GM18870 (cell line): ENCODE data around the gene EIF1B.

ENCODE experiments used
- ATAC-seq: cut with Tn5 transposase; IDR thresholded peaks from one replicate; pipeline ENCODE4 v1.9.1; 2021; ENCODE audit warnings: moderate library complexity; ENCODE audit not compliant: unreplicated experiment

The EIF1B gene

DNA sequence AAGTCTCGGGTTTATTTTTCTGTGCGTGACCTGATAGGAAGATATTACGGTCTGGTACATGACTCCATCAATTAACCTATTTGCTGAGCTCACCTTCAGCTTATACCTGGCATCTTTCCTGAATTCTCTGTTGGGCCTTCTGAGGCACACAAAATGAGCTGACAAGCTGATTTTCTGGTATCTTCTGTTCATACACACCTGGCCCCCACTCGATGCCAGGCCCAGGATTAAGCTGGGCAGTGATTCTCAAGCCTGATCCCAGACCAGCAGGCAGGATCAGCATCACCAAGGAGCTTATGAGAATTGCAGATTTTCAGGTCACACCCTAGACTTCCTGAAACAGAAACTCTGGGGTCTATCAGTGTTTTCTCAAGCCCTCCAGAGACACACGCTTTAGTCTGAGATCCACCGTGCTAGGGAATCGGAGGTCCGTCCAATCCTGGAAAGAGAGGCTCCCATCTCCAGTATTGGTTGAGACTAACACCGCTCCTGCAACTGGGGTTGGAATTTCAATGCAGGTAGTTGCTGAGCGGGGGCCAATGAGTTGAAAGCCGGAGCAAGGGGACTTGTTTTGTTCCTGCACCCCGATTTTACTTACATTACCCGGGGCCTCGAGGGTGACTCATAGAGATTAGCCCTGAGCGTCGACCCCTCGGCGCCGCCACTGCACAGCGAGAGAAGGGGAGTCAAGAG is 636 bp upstream of the EIF1B start:
- peak; percentile 1 for ATAC-seq

DNA sequence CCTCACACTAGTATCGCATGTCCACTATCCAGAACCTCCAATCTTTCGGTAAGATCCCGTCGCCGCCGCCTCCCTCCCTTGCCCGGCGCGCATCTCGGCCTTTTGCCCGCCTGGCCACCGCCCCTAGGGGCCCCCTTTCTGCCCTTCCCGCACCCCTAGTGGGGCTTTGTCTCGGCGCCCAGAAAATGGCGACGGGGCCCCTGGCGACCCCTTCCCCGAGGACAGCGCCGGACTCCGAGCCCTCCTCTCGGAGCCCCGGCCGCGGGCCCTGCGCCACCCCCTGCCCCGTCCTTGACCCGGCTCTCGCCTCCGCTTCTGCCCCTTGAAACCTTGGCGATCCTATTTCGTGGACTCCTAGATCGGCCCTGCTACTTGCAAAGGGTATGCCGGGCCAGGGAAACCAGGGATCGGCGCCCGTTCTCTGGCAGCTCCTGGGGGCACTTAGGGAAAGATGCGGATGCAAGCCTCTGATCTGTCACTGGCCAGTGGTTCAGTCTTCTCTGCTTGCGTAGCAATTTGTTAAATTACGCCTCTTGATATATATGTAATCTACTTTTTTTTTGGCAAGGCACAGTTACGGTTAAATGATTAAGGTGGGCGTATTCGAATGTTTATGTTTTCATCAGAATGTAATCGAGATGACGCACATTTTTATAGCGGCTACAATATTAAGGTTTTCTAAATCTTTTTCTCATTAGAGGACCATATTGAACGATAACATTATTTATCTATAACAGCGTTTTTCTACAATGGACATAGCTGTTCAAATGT is 603 bp downstream of the EIF1B start:
- ATAC-seq = peak; percentile 17

DNA sequence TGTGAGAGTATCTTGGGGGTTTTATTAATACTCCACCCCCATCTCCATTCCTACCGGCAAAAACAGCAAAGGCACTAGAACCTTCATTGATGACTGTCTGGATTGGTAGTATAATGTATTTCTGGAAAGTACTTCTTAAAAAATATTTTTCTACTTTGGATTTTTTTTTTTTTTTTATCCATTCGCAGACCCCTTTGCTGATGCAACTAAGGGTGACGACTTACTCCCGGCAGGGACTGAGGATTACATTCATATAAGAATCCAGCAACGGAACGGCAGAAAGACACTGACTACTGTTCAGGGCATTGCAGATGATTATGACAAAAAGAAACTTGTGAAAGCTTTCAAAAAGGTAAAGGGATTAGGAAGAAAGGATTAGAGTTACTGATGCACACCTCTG is 1.2 kb downstream of the EIF1B start:
- no peak for ATAC-seq

- ATAC-seq = no peak
Measured at GRCh38 chr3:40312661-40313226, 3.2 kb downstream of the EIF1B start.

GRCh38 chr3:40313975-40314860 is 4.7 kb downstream of the EIF1B start:
- ATAC-seq = no peak

DNA sequence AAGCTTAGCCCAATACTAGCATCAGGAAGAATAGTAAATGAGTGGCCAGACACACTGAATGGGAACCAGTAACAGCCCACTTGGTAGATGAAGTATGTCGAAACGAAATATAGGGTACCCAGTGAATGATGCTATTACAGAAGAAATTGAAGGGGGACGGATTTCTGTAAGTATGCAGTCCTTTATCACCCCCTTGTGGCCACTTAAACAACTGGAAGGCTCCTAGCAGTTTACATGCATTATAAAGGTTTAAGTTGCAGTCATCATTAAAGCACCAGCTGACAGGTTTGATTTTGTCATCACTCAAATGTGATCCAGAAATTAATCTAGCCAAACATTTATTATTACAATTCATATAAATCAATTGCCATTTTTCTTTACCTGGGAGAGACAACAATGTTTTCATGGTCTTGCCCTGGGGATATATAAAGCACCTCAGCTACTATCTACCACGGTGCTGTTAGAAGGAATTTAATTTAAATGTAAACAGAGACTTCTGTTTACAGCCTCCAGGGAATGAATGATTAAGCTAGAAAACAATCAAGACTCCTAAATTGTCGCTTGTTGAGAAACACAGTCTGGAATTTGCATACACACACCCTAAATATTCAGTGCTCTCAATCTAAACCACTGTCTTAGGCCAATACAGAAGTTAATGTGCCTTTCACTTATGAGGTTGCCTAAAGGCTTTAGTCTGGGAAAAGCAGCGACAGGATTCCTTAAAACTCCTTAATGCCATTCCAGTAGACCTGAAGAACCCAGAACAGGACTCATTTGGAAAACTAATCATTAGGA is 7.8 kb downstream of the EIF1B start:
- ATAC-seq = peak; percentile 71

DNA sequence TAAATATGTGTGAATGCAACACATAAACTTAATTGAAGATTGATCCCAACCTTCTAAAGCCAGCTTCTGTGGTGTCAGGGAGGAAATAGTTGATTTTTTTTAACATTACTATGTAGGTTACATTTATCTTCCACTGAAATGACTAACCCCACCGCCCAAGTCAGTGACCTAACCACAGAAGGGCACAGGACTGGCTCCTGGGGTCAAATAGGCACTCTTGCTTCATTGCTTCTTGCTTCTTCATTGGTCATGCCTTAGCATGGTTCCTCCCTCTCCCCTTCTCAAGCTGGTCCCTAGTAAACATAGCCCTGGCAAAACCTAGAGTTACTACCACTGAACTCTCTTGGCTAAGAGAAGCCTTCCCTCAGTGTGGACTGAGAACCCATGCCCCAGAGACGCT is 12.3 kb downstream of the EIF1B start:
- no peak for ATAC-seq

DNA sequence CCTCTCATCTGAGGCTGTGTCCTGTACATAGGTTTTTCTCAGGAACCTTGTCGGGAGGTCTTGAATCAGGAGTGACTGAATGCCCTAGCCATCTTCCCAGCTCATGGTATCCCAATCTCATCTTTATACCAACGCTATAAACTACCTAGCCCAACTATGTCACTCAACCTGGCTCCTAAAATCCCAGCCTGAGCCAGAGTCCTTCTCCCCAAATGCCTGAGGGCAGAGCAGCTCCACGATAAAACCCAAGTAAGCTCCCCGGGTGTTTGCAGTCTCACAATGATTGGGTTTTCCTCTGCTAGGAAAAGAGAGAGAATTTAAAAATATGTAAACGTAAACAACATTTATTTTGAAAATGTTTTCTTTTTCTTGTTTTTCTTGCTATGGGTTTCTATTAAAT is 14.4 kb downstream of the EIF1B start:
- no peak for ATAC-seq

DNA sequence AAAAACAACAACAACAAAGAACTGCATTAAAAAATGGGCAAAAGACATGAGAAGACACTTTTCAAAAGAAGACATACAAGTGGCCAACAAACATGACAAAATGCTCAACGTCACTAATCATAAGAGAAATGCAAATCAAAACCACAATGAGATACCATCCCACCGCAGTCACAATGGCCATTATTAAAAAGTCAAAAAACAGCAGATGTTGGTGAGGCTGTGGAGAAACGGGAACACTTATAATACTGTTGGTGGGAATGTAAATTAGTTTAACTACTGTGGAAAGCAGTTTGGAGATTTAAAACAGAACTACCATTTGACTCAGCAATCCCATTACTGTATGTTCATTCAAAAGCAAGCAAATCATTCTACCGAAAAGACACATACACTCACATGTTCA is 15.1 kb downstream of the EIF1B start:
- ATAC-seq = no peak

DNA sequence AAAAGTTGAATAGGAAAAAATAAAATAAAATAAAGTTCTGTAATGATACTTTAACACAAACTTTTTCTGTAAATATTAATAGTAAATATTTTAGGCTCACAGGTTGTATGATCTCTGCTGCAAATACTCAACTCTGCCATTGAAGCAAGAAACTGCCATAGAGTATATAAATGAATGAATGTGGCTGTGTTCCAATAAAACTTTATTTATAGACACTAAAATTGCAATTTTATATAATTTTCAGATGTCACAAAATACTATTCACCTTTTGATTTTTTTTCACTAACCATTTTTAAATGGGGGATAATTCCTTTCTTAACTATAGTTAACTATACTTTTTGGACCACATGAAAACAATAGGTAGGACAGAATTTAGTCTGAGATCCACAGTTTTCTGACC is 16.0 kb downstream of the EIF1B start:
- no peak for ATAC-seq

- no peak for ATAC-seq
Measured at GRCh38 chr3:40328374-40328773, 18.9 kb downstream of the EIF1B start.

- ATAC-seq = no peak
Measured at GRCh38 chr3:40329071-40329470, 19.6 kb downstream of the EIF1B start.

DNA sequence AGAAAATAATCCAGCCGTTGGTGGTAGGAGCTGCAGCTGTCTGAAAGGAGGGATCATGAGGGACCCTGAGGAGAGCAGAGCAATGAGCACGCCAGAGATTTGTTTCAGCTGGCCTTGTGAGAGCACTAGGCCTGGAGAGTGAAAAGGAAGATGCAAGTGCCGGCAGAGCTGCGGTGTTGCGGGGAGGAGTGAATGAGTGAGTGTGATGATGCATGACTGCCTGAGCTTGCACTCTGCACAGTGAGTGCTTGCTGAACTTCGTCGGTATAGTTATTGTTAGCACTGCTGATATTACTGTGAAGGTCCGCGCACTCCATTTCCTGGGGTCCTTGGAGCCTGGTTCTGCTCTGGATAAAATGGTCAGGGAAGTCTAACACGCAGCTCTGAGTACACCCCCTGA is 23.2 kb downstream of the EIF1B start:
- no peak for ATAC-seq

DNA sequence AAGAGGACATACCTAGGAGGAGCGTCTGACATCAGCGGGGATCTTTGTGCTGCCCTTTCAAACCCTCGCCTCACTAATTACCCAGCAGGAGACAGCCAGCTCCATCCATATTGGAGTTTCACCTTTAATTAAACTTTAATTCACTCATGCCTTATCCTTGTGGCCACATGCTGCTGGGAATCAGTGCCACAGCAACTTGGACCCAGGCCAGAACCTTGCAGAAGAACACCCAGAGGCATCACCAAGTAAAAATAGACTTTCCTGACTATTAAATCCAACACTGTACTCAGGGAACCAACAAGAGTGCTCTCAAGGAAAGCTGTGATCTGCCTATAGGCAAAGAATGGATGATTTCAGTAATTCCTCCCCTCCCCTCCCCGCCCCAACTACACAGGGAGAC is 23.9 kb downstream of the EIF1B start:
- no peak for ATAC-seq

DNA sequence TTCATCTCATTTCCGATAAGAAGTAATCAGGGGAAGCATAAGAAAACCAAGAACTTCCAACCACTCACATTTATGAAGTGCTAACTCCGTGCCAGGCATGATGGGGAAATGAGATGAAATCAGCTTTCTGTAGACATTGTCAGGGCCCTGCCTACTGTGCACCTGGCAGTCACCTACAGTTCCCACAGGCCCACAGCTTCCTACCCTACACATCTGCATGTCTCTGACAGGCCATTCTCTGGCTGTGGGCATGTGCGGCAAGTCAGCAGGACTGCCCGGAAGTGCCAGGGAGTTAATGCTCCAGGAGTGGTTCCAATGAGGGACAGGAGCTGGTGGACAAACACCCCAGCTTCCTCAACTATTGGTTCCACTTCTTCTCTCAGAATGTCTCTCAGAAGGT is 24.3 kb downstream of the EIF1B start:
- no peak for ATAC-seq

- ATAC-seq = no peak
Measured at GRCh38 chr3:40336101-40336500, 26.6 kb downstream of the EIF1B start.

DNA sequence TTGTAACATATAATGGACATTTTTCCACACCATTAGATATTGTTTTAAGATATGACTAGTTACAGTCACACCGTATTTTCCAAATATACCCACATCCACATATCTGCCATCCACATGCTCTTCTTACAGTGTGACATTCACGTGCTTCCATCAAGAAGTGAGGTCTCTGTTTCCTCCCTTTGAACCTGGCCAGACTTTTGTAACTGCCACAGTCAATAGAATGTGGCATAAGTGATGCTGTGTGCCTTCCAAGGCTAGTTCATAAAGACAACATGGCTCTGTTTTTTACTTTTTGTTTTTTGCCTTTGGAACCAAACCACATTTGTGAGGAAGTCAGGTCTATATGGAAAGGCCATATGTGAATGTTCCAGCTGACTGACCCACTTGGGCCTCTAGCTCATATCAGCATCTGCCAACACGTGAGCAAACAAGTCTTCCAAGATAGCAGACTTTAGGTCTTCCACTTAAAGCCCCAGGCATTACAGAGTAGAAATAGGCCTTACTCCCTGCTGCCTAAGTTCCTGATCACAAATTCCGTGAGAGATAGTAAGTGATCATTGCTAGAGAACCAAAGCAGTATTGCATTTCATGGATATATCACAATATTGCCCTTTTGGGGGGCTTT is 27.1 kb downstream of the EIF1B start:
- no peak for ATAC-seq

- peak; percentile 72 for ATAC-seq
Measured at GRCh38 chr3:40337136-40338108, 27.9 kb downstream of the EIF1B start.

GRCh38 chr3:40339871-40340270 is 30.4 kb downstream of the EIF1B start:
- ATAC-seq = no peak
